Activated gamma-delta T cell (primary cell): Measurements from ENCODE around the gene FXYD6.
"Not testable (repeated sequence)": the region's sequence is repeated elsewhere in the genome, so short reads cannot be mapped to it uniquely, and the experiment has no call there.

Experiments used
- DNase-seq: peaks from one replicate; lab custom pipeline; 2025; lab: John Stamatoyannopoulos, UW
- total RNA-seq, 2 donors: gene quantifications; one replicate each; lab custom pipeline; 2026; lab: John Stamatoyannopoulos, UW

The FXYD6 gene
- total RNA-seq, result 0 to 0.09 reads per million in 2 donors

DNA sequence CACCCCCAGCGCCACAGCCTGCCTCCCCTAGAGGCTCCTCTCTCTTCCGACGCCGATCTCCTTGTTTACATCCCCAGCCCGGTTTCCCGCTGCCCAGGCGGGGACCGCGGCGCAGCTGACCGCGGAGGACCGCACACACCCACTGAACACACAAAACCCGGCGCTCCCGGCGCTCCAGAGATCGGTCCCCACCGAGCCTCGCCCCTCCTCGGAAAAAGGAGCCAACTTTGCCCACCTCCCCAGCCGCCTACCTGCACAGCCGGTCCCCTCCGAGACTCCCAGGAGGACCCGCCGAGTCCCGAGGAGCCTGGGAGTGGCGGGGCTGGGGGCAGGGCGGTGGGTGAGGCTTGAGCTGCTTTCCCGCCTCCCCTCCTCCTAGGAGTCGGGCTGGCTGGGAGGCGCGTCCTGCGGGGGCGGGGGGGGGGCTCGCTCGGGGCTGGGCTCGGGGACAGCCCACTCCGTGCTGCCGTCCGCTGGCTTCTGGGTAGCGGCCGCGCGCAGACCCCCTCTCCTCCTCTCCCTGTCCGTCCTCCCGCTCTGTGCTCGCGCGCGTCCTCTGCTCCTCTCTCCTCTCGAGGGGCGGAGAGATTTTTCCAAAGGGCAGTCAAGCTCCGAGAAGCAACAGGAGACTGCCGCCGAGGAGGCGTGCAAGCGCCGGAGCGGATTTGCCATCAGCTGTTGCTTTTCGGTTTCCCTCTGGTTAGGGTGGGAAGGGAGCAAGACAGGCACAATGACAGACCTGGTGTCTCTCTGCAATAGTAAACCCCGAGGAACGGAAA is at the start of gene FXYD6:
FXYD6 (minus strand) TSS at position 318 of the 779 bp plus-strand sequence. CDS start 33,882 bp downstream, outside the sequence.
- no peak for DNase-seq

- not testable (repeated sequence) for DNase-seq
Measured at GRCh38 chr11:117926166-117926565, 49.7 kb upstream of the FXYD6 start.

DNA sequence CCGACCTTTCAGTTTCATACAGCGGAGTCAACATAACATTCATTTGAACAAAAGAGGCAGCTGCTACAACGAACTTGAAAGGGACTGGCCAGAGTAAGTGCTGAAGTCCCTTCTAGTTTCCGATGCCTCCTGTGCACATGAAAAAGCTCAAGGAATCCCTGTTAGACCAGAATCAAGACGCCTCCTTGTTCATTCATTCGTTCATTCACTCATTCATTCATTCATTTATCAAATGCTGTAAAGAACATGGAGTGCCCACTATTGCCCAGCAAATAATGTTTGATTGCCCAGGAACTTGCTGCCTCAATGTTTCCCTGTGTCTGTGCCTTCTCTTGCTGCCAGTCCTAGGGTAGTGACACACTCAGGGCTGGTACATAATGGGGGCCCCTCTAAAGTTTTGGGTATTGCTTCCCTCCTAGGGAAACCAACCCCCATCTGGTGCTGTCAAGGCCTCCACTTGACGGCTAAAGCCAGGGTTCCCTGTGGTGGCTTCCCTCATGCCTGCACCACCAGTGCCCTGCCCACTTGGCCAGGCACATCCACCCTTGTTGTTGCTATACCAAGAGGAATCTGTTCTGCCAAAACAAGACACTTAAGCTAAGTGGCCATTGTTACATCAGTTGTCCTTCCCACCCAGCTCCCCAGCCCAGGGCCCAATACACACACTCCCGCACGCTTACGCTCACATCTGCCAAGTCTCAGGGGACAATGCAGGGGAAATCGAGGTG is 48.9 kb upstream of the FXYD6 start:
- DNase-seq, result no peak

GRCh38 chr11:117924631-117925170 is 48.2 kb upstream of the FXYD6 start:
- no peak for DNase-seq

GRCh38 chr11:117923773-117924172 is 47.3 kb upstream of the FXYD6 start:
- DNase-seq, result no peak

- DNase-seq, result no peak
Measured at GRCh38 chr11:117923275-117923674, 46.8 kb upstream of the FXYD6 start.

GRCh38 chr11:117921893-117922292 is 45.4 kb upstream of the FXYD6 start:
- no peak for DNase-seq

GRCh38 chr11:117921456-117921855 is 45.0 kb upstream of the FXYD6 start:
- DNase-seq, result no peak

DNA sequence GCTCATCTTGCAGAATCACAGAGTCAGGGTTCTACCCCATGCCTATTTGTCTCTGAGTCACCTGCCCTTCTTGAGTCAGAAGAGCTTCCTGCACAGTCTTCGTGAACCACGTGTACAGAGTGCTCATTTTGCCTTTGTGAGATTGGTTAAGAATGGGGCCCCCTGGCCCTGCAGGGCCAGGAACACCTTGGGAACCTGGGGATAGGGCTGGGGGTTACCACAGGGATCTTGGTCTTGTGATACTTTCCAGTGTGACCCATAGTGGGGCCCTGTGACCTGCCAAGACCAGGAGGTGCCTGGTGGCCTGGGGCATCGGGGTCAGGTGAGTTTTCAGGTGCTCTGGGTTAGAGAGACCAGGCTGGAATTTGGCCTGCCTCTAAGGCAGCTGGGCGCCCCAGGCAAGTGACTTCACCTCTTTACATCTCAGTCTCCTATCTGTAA is 43.3 kb upstream of the FXYD6 start:
- no peak for DNase-seq

- no peak for DNase-seq
Measured at GRCh38 chr11:117919341-117919740, 42.9 kb upstream of the FXYD6 start.

DNA sequence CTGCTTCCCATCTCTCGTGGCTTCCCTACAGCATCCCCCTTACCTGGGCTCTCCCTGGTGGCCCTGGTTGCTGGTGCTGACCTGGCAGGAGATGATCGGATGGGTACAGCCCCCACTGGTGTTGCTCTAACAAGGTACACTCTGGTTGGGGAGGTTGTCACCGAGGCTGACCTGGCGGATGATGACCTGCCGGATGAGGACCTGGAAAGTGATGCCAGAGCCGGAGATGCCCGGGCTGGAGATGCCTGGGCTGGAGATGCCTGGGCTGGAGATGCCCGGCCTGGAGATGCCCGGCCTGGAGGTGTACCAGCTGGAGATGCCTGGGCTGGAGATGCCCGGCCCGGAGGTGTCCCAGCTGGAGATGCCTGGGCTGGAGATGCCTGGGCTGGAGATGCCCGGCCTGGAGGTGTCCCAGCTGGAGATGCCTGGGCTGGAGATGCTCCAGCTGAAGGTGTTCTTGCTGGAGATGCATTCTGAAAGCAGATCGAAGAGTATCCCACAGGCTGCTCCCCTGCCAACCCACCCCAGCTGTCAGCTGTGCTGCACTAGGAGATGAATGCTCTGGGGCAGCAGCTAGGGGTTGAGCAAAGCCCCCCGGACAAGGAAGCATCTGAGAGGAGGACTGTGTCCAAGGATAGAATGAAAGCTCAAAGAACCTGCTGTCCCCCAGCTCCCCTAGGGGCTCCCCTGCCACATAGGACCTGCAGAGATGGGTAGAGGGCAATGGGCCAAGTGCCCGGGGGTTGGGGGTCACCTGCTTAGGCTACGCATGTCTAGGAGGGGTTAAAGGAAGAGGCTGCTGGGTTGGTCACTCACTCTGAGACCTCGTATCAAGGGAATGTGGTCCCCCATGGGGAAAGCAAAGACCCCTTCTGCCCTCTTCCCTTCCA is 42.2 kb upstream of the FXYD6 start:
- DNase-seq, result no peak

DNA sequence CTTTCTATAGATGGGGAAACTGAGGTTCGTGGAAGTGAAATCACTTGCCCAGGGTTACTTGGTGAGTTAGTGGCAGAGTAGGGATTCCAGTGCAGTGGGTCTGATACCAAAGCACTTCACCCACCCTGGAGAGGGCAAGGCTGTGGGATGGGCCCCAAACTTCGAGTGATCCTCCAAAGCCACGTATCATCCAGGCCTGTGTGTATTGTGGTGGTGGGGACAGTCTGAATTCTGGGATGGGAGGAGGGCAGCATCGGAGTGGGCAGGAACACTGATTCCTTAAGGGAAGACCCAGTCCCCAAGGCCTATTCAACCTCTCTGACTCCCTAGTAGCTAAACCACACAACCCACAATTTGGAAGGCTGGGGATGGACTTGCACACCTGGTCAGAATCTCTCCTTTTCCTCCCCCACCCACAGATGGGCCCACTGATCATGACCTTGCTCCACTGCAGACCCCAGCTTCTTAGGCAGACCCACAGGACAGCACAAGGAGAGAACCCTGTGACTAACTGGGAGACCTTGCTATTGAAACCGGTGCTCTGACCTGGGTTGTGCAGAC is 41.2 kb upstream of the FXYD6 start:
- DNase-seq, result no peak

DNA sequence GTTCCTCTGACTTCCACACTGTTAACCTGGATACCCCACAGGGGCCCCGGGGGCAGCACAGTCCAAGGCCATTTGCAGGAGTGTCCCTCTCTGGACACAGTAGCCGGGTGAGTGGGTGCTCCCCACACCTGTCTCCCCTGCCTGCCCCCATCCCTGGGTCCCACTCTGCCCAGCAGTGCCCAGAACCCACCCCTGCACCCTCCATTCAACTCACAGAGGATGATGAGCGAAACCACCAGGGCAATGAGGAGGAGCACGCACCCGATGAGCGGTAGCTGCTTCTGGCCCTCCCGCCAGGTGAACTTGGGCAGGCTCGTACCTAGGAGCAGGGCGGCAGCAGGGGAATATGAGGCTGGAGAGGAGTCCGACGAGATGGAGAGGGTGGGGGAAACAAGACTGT is 40.5 kb upstream of the FXYD6 start:
- no peak for DNase-seq

- no peak for DNase-seq
Measured at GRCh38 chr11:117915672-117916235, 39.3 kb upstream of the FXYD6 start.

DNA sequence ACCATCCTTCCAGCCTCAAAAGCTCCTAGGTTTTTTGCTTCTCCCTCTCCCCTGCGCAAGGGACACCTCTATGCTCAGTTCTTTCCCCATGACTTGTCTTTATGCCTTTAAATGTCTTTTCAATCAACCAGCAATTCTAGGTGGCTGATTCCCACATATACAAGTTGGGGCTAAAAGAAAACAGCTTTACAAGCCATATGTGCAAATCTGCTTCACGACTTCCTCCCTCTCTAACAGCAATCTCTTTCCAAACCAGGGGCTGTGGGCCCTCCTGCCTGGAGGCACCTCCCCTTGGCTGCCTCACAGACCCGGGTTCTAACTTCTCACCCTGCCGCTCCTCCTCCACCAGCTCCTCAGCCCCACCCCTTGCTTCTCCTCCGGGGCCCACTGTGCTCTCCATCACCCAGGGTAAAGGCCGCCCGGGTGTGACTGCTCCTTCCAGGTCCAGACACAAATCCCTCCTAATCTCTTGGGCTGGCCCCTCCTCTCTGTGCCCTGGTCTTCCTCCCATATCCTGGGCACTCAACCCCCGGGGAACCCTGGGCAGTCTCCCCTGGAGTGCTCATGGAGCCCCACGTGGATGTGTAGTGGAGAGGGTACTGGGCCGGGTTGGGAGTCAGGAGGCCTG is 38.6 kb upstream of the FXYD6 start:
- no peak for DNase-seq

- DNase-seq, result no peak
Measured at GRCh38 chr11:117914398-117914761, 37.9 kb upstream of the FXYD6 start.

GRCh38 chr11:117913736-117914397 is 37.4 kb upstream of the FXYD6 start:
- DNase-seq, result no peak

DNA sequence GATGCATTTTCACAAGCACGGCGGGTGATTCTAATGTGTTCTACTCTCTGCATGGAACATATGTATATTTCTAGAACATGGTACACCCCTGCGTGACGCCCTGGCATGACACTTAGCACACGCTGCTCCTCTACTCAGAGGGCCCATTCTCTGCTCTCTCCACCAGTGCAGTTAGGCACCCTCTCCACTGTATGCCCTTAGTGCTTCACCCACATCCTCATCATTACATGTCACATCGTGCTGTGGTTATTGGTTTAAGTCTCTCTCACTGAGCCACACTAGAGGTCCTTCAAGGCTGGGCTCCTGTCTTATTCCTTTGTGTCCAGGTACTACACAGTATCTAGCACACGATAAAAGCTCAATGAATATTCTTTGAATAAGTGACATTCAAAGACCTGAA is 36.0 kb upstream of the FXYD6 start:
- no peak for DNase-seq

DNA sequence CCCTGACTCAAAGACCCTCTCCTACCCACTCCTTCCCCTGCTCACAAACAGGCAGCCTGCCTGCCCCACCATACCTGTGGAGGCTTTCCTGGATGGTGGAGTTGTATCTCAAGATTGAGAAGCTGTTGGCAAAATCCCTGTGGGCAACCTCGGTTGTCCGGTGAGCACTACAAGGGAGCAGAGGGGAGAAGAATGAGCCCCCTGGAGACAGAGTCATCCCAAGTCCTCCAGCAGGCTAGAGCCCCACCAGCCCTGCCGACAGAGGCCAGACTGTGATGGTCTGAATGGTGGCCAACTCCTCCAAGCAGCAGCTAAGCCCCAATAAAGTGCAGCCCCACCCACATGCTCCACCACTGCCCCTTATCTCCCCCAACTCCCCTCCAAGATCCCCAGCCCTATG is 35.2 kb upstream of the FXYD6 start:
- DNase-seq, result no peak

DNA sequence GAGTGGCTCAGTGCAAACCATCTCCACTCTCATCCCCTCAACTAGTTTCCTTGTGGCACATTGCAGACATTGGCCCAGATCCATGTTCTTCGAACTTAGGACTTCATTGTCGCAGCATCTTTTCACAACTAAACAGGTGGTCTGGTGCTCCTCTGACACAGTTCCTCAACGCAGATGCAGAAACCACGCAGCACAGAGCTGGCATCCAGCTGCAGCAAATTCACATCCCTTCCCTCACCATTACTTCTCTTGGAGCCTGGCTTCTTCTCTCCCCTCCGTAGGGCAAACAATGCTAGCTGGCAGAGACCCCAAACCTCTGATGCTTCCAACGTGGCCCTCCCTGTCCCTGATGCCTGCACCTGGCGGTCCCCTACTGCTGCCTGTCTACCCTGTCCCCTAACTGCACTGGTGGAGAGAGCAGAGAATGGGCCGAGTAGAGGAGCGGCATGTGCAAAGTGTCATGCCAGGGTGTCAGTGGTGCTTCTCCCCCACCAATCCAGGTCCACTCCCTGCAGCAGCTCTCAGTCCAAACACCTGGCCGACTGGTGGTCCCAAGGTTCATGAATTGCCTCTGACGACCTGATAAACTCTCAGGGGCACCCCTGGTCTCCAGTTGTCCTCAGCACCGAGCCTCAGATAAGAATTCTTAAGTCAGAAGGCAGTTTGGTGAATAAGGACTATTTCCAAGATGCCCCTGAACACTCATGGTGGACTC is 34.6 kb upstream of the FXYD6 start:
- DNase-seq, result no peak
